K562 (cell line): Measurements from ENCODE around the gene LATS1. TPM values are rescaled to one million over a fixed set of nuclear protein-coding genes. Genes with fewer than 3 reads are reported as not detected.

ENCODE experiments used
- BHLHE40 ChIP-seq: IDR thresholded peaks from 2 replicates; pipeline ENCODE4 v1.6.1; 2011; ENCODE audit warnings: low read length, improper control_type of control experiment
- CREB5 ChIP-seq: fragments of 250-450 bp; sonication (Bioruptor Pico); IDR thresholded peaks from 2 replicates; pipeline ENCODE4 v1.5.0; 2020; ENCODE audit warnings: mild to moderate bottlenecking
- HOXB6 ChIP-seq: fragments of 250-450 bp; sonication (Bioruptor Pico); IDR thresholded peaks from 2 replicates; pipeline ENCODE4 v1.5.1; 2022; ENCODE audit warnings: mild to moderate bottlenecking, borderline replicate concordance
- MCM7 ChIP-seq, 2 experiments: fragments of 450-650 bp; IDR thresholded peaks; 2 replicates each; pipeline ENCODE4 v1.6.1; 2016 to 2018
- NFE2 ChIP-seq: IDR thresholded peaks from 2 replicates; pipeline ENCODE4 v1.6.1; 2014; ENCODE audit warnings: antibody characterized with exemption, low read depth
- PRDM10 ChIP-seq: fragments of 450-650 bp; IDR thresholded peaks from 2 replicates; pipeline ENCODE4 v1.6.1; 2018; ENCODE audit not compliant: partially characterized antibody
- SNAPC5 ChIP-seq: fragments of 250-450 bp; sonication (Bioruptor Pico); IDR thresholded peaks from 2 replicates; pipeline ENCODE4 v1.8.0; 2021; ENCODE audit warnings: moderate library complexity, mild to moderate bottlenecking, inconsistent platforms
- ZBTB40 ChIP-seq, 2 experiments: fragments of 450-650 bp in 1 of 2; sonication (generic) in 1 of 2; formaldehyde crosslinking in 1 of 2; IDR thresholded peaks; 2 replicates each; pipeline versions ENCODE4 v1.7.1 to v1.9.0; 2016 to 2022; ENCODE audit warnings: inconsistent platforms in 1 of 2, mild to moderate bottlenecking in 1 of 2, missing genetic modification reagents in 1 of 2
- ZNF311 ChIP-seq: fragments of 250-450 bp; sonication (Bioruptor Pico); IDR thresholded peaks from 2 replicates; pipeline ENCODE4 v1.4.0; 2020; ENCODE audit warnings: mild to moderate bottlenecking, moderate library complexity
- polyA plus RNA-seq, 8 experiments: library from polyadenylated mRNA; depleted of rRNA in 4 of 8; stranded (reverse) in 5 of 8; unstranded in 3 of 8; fragments of >200 nt; fragmentation: Nextera tagmentation in 2 of 8; fragmentation: Illumina TruSeq in 1 of 8; extraction: Ambion mirVana in 2 of 8; extraction: Trizol in 1 of 8; gene quantifications; 2 replicates each; pipeline versions ENCODE4 v1.2.1 to v1.2.3, GENCODE V29; 2011 to 2014; ENCODE audit warnings: inconsistent platforms in 1 of 8, missing spikeins in 1 of 8
- total RNA-seq, 7 experiments: library from RNA; depleted of rRNA in 6 of 7; stranded (reverse); fragments of >200 nt in 6 of 7; fragmentation: Illumina TruSeq in 2 of 7; extraction: Trizol in 2 of 7; gene quantifications; 2 replicates each; pipeline versions ENCODE4 v1.2.1 to v1.2.3, GENCODE V29; 2011 to 2021; ENCODE audit warnings: low replicate concordance in 1 of 7
- TF ChIP-seq, protein P1 (sequence below), 3 experiments: IDR thresholded peaks in 2 of 3; conservative IDR thresholded peaks in 1 of 3; 2 replicates each; pipeline ENCODE4 v1.5.1; 2011 to 2012; ENCODE audit warnings: low read length in 3 of 3, mild to moderate bottlenecking in 3 of 3, control low read depth in 2 of 3, improper control_type of control experiment in 1 of 3, inconsistent platforms in 1 of 3, low read depth in 1 of 3, mixed read lengths in 1 of 3, moderate library complexity in 1 of 3; ENCODE audit not compliant: insufficient read depth in 2 of 3

The LATS1 gene
- total and polyA plus RNA-seq, 9 of the 15 experiments (the other 6 are each of a cell fraction or from before 2014, with no cell fraction given) = 5.0 to 36.3 (median 18.4) TPM

DNA sequence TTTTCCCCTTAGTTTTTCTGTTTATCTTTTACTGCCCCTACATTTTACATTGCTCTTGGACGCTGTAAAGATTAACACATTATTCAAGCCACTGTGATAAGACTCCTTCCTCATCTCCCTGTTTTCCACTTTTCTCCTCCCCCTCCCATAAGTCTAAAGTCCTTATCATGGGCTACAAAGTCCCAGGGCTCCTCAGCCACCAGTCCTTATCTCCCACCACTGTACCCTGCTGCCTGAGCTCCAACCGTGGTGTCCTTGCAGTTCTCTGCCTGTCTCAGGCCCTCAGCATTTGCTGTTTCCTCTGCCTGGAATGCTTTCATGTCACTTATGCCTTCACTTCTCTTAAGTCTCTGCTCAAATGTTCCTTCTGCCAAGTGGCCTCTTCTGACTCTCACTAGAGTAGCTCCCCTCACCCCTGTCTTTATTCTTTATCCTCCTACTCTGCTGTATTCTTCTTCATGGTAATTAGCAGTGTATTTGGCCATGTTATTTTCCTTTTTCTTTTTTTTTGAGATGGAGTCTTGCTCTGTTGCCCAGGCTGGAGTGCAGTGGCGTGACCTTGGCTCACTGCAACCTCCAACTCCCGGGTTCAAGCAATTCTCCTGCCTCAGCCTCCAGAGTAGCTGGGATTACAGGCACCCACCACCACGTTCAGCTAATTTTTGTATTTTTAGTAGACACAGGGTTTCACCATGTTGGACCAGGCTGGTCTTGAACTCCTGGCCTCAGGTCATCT, 10.8 kb upstream of the LATS1 start (continued):
- TF ChIP-seq PRDM10 (peak; percentile 84), MCM7 (IDR thresholded peaks at IDR 0.05) (no peak), HOXB6 (no peak), ZBTB40 (IDR thresholded peaks at IDR 0.05) (no peak), ZBTB40 (CRISPR knock-in tag; IDR thresholded peaks at IDR 0.05) (no peak), ZNF311 (CRISPR knock-in tag) (no peak), SNAPC5 (CRISPR knock-in tag) (no peak), NFE2 (peak; percentile 1; the same call in 1 of the 2 replicates), BHLHE40 (peak; percentile 38; the same call in 1 of the 2 replicates), CREB5 (CRISPR knock-in tag) (no peak)
- TF ChIP-seq, protein P1, sequence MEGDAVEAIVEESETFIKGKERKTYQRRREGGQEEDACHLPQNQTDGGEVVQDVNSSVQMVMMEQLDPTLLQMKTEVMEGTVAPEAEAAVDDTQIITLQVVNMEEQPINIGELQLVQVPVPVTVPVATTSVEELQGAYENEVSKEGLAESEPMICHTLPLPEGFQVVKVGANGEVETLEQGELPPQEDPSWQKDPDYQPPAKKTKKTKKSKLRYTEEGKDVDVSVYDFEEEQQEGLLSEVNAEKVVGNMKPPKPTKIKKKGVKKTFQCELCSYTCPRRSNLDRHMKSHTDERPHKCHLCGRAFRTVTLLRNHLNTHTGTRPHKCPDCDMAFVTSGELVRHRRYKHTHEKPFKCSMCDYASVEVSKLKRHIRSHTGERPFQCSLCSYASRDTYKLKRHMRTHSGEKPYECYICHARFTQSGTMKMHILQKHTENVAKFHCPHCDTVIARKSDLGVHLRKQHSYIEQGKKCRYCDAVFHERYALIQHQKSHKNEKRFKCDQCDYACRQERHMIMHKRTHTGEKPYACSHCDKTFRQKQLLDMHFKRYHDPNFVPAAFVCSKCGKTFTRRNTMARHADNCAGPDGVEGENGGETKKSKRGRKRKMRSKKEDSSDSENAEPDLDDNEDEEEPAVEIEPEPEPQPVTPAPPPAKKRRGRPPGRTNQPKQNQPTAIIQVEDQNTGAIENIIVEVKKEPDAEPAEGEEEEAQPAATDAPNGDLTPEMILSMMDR (IDR thresholded peaks at IDR 0.05 in 2 of 3, conservative IDR thresholded peaks at IDR 0.05 in 1 of 3; ENCODE audit: insufficient read depth in 2 of 3, low read depth in 1 of 3, low read length in 3 of 3) = no peak
